OCI-LY3 (cell line): Measurements from ENCODE around the gene RPP40.
"Not testable (repeated sequence)": the region's sequence is repeated elsewhere in the genome, so short reads cannot be mapped to it uniquely, and the experiment has no call there.

Source experiments
- H2AFZ ChIP-seq: fragments of 200-600, 300-600 bp; shearing (Covaris generic); 2 replicates; pipeline ENCODE4 v1.6.0; 2014; ENCODE audit warnings: antibody characterized with exemption, low read depth, low read length
- H3K27ac ChIP-seq: fragments of 200-600, 300-600 bp; sonication (generic); 2 replicates; pipeline ENCODE4 v1.5.1; 2014; ENCODE audit warnings: mild to moderate bottlenecking, low read length, moderate library complexity, mixed read lengths
- H3K27me3 ChIP-seq: fragments of 200-600, 300-600 bp; sonication (generic); 2 replicates; pipeline ENCODE4 v1.6.1; 2014; ENCODE audit warnings: low read depth, low read length, mixed read lengths
- H3K36me3 ChIP-seq: fragments of 200-600, 300-600 bp; sonication (generic); replicated peaks from 2 replicates; pipeline ENCODE3; 2014; ENCODE audit warnings: low read depth, low read length, mixed read lengths
- H3K4me1 ChIP-seq: fragments of 300-600, 200-600 bp; sonication (generic); 2 replicates; pipeline ENCODE4 v1.6.1; 2014; ENCODE audit warnings: low read length, mixed read lengths
- H3K4me2 ChIP-seq: fragments of 200-600, 300-600 bp; sonication (generic); 2 replicates; pipeline ENCODE4 v1.6.1; 2014; ENCODE audit warnings: low read length, mixed read lengths
- H3K4me3 ChIP-seq: fragments of 300-600, 200-600 bp; sonication (generic); 2 replicates; pipeline ENCODE4 v1.5.1; 2014; ENCODE audit warnings: antibody characterized with exemption, mild to moderate bottlenecking, low read length, moderate library complexity
- H3K79me2 ChIP-seq: fragments of 300-600, 200-600 bp; shearing (Covaris generic); 2 replicates; pipeline ENCODE4 v1.6.1; 2014; ENCODE audit warnings: mild to moderate bottlenecking, low read length, mixed read lengths
- H3K9ac ChIP-seq: fragments of 300-600, 200-600 bp; shearing (Covaris generic); 2 replicates; pipeline ENCODE4 v1.6.0; 2014; ENCODE audit warnings: mild to moderate bottlenecking, low read length, moderate library complexity
- H3K9me3 ChIP-seq: fragments of 200-600, 300-600 bp; shearing (Covaris generic); 2 replicates; pipeline ENCODE4 v1.6.1; 2014; ENCODE audit warnings: low read length, mixed read lengths; ENCODE audit not compliant: insufficient read depth
- H4K20me1 ChIP-seq: fragments of 200-600, 300-600 bp; sonication (generic); 2 replicates; pipeline ENCODE4 v1.6.1; 2016; ENCODE audit warnings: low read length, mixed read lengths; ENCODE audit not compliant: insufficient read depth
- EZH2phosphoT487 ChIP-seq: fragments of 200-600 bp; shearing (Covaris generic); IDR thresholded peaks from 2 replicates; pipeline ENCODE4 v1.6.1; 2018; ENCODE audit warnings: antibody characterized with exemption, mixed run types, low read depth
- TF ChIP-seq, protein P1 (sequence below): fragments of 200-600, 300-600 bp; sonication (generic); IDR thresholded peaks from 2 replicates; pipeline ENCODE4 v1.5.1; 2014; ENCODE audit warnings: antibody characterized with exemption, low read length, low read depth

Gene RPP40

DNA sequence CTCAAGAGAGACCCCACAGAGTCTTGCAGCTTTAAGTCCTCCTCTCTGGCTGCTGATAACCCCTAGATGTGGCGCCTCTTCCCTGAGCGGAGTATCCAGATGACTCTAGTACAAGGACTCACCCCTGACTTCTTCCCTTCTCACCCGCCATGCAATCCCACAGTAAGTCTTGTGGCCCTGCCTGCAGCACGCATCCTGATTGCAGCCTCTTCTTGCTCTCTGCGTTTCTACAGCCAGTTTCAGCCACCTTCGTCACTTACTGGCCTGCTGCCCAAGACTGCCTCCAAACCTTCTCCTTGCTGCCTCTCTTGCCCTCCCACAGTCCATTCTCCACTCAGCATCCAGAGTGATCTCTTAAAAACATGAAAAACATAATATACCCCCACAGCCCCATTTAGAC, 2.4 kb upstream of the RPP40 start:
- Histone ChIP-seq H3K4me2 (no peak overlapping the region), H3K36me3 (no peaks in the 10 kb centered on the region), H3K4me1 (peaks cover 4% of the 10 kb centered on the region; the same call in 1 of the 2 replicates), H3K27me3 (no peaks in the 10 kb centered on the region), H3K27ac (no peak overlapping the region), H3K9ac (no peak overlapping the region), H3K9me3 (no peaks in the 10 kb centered on the region), H3K4me3 (no peak overlapping the region), H4K20me1 (no peaks in the 10 kb centered on the region), H3K79me2 (no peaks in the 10 kb centered on the region), H2AFZ (no peak overlapping the region)
- TF ChIP-seq, protein P1, sequence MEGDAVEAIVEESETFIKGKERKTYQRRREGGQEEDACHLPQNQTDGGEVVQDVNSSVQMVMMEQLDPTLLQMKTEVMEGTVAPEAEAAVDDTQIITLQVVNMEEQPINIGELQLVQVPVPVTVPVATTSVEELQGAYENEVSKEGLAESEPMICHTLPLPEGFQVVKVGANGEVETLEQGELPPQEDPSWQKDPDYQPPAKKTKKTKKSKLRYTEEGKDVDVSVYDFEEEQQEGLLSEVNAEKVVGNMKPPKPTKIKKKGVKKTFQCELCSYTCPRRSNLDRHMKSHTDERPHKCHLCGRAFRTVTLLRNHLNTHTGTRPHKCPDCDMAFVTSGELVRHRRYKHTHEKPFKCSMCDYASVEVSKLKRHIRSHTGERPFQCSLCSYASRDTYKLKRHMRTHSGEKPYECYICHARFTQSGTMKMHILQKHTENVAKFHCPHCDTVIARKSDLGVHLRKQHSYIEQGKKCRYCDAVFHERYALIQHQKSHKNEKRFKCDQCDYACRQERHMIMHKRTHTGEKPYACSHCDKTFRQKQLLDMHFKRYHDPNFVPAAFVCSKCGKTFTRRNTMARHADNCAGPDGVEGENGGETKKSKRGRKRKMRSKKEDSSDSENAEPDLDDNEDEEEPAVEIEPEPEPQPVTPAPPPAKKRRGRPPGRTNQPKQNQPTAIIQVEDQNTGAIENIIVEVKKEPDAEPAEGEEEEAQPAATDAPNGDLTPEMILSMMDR, result no peak
- TF ChIP-seq EZH2phosphoT487, result no peak

DNA sequence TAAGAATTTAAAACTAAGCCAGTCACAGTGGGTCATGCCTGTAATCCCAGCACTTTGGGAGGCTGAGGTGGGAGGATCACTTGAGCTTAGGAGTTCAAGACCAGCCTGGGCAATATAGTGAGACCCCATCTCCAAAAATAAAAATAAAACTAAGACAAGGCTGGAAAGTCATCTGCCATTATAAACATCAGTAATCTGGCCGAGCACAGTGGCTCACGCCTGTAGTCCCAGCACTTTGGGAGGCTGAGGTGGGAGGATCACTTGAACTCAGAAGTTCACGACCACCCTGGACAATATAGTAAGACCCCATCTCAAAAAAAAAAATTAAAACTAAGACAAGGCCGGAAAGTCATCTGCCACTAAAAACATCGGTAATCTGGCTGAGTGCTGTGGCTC, 1.2 kb upstream of the RPP40 start:
- H3K36me3 ChIP-seq, H3K27ac ChIP-seq, H3K4me3 ChIP-seq, H3K27me3 ChIP-seq, H3K4me1 ChIP-seq, H3K9me3 ChIP-seq, H3K9ac ChIP-seq, H3K79me2 ChIP-seq, H3K4me2 ChIP-seq, H4K20me1 ChIP-seq, H2AFZ ChIP-seq: not testable (repeated sequence)

DNA sequence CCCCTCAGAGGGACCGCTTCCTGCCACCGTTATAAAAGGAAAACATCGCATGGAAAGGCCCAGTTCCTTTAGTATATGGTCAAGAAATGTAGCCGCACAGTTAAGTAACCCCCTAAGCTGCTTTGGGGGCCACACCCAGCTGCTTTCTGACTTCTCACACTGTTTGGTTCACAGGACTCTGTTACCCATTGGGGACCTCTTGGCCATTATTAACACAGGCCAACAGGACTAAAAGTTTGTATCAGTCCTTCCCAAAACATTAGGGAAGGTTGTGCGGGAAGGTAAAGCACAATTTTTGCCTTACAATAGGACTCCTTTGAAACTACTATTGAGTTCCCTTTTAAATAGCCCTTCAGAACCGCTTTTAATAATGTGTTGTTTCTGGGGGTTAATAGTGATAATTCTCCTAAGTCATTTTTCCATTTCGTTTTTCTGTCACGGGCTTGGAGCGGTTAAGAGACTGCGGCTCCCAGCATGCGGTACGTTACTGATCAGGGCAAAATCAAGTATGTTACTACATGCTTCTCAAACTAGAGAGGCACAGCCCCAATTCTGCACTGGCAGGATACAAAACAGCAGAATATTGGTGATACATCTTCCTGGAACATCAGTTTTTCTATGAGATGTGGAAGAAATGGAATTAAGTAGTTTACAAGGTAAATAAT, 668 bp upstream of the RPP40 start:
- Histone ChIP-seq H3K36me3 (no peaks in the 10 kb centered on the region), H3K4me3 (peak overlapping the region; percentile 84), H3K9ac (peak overlapping the region; percentile 79), H3K9me3 (no peaks in the 10 kb centered on the region), H3K4me1 (peaks cover 4% of the 10 kb centered on the region; the same call in 1 of the 2 replicates), H3K27ac (peak overlapping the region; percentile 43; the same call in 1 of the 2 replicates), H4K20me1 (no peaks in the 10 kb centered on the region), H2AFZ (peak overlapping the region; percentile 67), H3K4me2 (peak overlapping the region; percentile 90), H3K79me2 (no peaks in the 10 kb centered on the region), H3K27me3 (no peaks in the 10 kb centered on the region)
- TF ChIP-seq EZH2phosphoT487, result no peak
- TF ChIP-seq, protein P1, result no peak

DNA sequence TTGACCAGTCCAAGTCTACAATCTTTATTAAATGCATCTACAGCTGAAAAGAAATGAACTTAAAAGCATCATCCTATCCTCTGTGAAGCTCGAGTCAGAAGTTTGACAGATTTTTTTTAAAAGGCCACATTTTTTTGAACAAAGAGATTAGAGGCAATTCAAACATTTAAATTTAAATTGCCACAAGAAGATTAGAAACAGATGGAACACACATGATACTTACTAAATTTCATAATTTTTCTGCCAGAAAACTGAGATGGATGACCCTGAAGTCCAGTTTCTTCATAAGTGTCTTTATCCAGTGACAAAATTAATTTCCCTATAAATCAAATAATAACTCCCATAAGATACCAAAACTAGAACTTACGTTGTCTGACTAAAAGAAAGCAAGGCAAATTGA, 4.3 kb downstream of the RPP40 start:
- H3K4me2 ChIP-seq, result no peak overlapping the region
- no peak overlapping the region for H3K27ac ChIP-seq
- H4K20me1 ChIP-seq, result no peaks in the 10 kb centered on the region
- no peak overlapping the region for H3K9ac ChIP-seq
- no peaks in the 10 kb centered on the region for H3K36me3 ChIP-seq
- no peaks in the 10 kb centered on the region for H3K27me3 ChIP-seq
- no peaks in the 10 kb centered on the region for H3K9me3 ChIP-seq
- no peak overlapping the region for H3K4me3 ChIP-seq
- TF ChIP-seq, protein P1, result no peak
- TF ChIP-seq EZH2phosphoT487, result no peak
- no peak overlapping the region for H2AFZ ChIP-seq
- H3K4me1 ChIP-seq, result peaks cover 2% of the 10 kb centered on the region; the same call in 1 of the 2 replicates
- no peaks in the 10 kb centered on the region for H3K79me2 ChIP-seq
